GM12878 (cell line): ENCODE measurements around the gene PNISR.

ENCODE experiments used
- CTCF ChIP-seq, 3 experiments: IDR thresholded peaks in 2 of 3; conservative IDR thresholded peaks in 1 of 3; 2 replicates each; pipeline ENCODE4 v1.5.1; 2011; ENCODE audit warnings: low read depth in 3 of 3, low read length in 3 of 3, mild to moderate bottlenecking in 3 of 3, control low read depth in 2 of 3, moderate library complexity in 2 of 3, inconsistent platforms in 1 of 3, mixed read lengths in 1 of 3; ENCODE audit not compliant: control insufficient read depth in 2 of 3, insufficient read depth in 1 of 3; ENCODE audit errors: extremely low read depth in 1 of 3
- MXI1 ChIP-seq: fragments of 150-350 bp; IDR thresholded peaks from 2 replicates; pipeline ENCODE4 v1.6.1; 2011; ENCODE audit warnings: low read depth, mild to moderate bottlenecking, inconsistent platforms, low read length, improper control_type of control experiment
- MYB ChIP-seq: fragments of 150-350 bp; IDR thresholded peaks from 2 replicates; pipeline ENCODE4 v1.6.1; 2014; ENCODE audit warnings: mild to moderate bottlenecking, low read depth, low read length, borderline replicate concordance
- POLR2AphosphoS5 ChIP-seq: IDR thresholded peaks from 2 replicates; pipeline ENCODE4 v1.6.1; 2011; ENCODE audit warnings: mild to moderate bottlenecking, low read length, inconsistent platforms
- SRF ChIP-seq, 2 experiments: IDR thresholded peaks; 2 replicates each; pipeline ENCODE4 v1.6.1; 2011; ENCODE audit warnings: low read depth in 2 of 2, low read length in 2 of 2, mild to moderate bottlenecking in 1 of 2, moderate library complexity in 1 of 2
- STAT1 ChIP-seq: fragments of 450-650 bp; conservative IDR thresholded peaks from 2 replicates; pipeline ENCODE4 v1.6.1; 2014; ENCODE audit warnings: antibody characterized with exemption, mild to moderate bottlenecking

- no peak for TF ChIP-seq STAT1
- TF ChIP-seq POLR2AphosphoS5 = no peak
- TF ChIP-seq CTCF (IDR thresholded peaks at IDR 0.05 in 2 of 3, conservative IDR thresholded peaks at IDR 0.05 in 1 of 3; ENCODE audit: control insufficient read depth in 2 of 3, extremely low read depth in 1 of 3, insufficient read depth in 1 of 3, low read depth in 3 of 3, low read length in 3 of 3) = no peak
- TF ChIP-seq MXI1 = no peak
- no peak for TF ChIP-seq SRF (IDR thresholded peaks at IDR 0.05; ENCODE audit: low read depth in 2 of 2, low read length in 2 of 2)
- TF ChIP-seq MYB = no peak
Observed at GRCh38 chr6:99409672-99410071, 15.4 kb downstream of the PNISR start.
